LNCAP (cell line): ENCODE measurements around the gene ELP4.

ENCODE experiments used
- CTCF ChIP-seq: fragments of 450-650 bp; IDR thresholded peaks from 2 replicates; pipeline ENCODE4 v1.5.1; 2017; ENCODE audit warnings: mild to moderate bottlenecking

ELP4 gene

DNA sequence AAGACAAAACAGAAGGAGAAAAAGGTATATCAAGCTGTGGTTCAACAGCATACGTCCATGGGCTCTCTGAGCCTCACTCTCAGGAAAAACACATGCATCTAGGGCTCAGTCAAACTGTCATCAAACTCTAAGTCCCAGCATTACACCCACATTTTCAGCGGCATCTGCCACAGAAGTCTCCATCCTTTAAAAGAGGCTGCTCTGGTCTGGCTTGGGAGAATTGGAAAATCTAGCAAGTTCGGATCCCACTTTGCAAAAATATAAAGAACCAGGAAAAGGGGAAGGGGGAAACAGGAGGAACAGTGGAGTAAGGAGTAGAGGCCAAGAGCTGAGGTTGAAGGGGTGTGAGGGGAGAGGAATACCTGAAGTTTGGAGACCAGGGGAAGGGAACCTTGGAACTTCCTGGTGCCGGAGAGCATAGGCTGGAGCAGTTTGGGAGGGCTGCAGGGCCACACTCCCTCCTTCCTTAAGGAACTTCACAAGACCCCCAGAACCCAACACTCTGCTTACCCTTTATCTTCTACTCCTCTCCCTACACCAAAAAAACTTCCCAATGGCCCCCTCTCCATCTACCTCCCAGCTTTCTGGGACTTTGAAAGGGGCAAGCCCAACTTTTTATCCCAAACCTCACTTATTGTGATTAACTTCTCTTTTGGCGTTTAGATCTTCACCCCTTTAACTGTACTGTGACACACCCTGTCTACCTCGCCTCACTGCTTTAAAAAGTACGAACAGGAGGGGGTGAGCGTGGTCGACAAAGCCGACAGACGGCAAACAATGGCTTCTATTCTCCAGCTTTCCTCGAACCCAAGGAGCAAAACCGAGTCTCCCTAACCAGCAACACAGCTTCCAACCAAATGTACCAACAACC lies 297.6 kb downstream of the ELP4 start:
- TF ChIP-seq CTCF, result no peak

DNA sequence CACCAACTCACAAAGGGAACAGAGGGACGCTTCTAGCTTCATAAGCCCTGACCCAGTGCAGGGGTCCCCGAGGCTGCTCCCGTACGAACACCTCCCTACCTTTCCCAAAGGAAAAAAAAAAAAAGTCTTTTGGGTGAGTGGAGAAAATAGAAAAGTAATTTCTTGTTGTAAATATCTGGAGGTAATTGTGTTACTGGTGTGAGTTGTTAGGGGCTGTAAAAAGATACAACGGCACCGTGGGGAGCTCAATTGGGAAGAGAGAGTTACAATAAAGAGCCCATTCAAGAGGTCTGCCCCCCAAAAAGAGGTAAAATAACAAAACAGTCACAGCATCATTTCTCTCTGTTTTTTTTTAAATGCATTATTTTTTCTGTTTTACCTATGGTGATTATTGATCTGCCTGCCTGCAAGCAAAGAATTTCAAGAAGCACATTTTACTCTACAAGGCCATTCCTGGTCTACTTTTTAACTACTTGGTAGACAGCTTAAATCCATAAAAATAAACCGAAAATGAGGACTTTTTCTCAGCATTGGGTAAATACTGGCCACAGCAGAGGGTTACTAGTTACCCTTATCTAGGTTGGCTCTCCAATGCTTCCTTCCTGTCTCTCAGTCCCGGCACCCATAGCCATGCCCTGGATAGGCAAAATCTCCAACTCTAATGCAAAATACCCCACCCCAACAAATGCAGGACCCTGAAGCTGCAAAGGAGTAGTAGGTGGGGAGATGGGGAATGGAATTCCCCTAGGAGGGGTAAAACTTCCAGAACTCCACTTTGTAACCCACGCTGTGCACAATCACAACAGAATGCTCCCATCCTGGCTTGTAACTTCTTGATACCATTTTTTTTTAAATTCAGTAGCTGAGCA lies 298.5 kb downstream of the ELP4 start:
- no peak for TF ChIP-seq CTCF

DNA sequence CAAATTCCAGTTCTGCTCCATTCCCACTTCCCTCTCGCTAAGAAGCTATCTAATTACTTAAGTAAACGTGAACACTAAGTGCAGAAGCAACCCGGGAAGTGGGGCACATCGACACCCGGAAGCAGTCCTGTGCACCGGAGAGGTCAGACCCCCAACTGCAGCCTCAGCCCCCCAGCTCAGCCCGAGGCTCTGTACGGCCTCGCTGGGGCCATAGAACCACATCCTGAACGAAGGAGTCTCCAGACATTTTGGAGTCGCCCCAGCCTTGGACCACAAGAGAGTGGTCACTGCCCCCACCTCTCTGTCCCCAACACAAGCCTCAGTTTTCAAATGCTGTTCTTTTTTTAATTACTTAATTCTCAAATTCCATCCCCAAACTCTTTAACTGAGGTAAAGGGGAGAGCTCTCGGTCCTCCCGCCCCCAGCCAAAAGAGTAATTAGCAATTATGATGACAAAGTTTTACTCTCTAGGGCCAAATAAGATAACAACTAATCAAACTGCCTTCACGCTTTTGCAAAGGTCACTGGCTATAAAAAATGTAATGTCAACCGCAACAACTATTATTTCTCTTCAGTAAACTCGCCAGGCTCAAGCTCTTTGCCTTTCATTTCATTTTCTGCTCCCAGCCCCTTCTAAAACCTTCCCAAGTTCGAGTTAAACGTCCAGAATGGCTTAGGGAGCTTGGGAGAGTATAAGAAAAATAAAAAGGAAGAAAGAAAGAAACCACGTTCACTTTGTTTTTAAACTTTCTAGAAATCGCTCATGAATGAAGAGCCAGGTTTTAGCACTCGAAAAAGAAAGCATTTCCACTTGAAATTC lies 299.4 kb downstream of the ELP4 start:
- TF ChIP-seq CTCF, result no peak

- no peak for TF ChIP-seq CTCF
These were observed 299.9 kb downstream of the ELP4 start for GRCh38 chr11:31809541-31809856.

DNA sequence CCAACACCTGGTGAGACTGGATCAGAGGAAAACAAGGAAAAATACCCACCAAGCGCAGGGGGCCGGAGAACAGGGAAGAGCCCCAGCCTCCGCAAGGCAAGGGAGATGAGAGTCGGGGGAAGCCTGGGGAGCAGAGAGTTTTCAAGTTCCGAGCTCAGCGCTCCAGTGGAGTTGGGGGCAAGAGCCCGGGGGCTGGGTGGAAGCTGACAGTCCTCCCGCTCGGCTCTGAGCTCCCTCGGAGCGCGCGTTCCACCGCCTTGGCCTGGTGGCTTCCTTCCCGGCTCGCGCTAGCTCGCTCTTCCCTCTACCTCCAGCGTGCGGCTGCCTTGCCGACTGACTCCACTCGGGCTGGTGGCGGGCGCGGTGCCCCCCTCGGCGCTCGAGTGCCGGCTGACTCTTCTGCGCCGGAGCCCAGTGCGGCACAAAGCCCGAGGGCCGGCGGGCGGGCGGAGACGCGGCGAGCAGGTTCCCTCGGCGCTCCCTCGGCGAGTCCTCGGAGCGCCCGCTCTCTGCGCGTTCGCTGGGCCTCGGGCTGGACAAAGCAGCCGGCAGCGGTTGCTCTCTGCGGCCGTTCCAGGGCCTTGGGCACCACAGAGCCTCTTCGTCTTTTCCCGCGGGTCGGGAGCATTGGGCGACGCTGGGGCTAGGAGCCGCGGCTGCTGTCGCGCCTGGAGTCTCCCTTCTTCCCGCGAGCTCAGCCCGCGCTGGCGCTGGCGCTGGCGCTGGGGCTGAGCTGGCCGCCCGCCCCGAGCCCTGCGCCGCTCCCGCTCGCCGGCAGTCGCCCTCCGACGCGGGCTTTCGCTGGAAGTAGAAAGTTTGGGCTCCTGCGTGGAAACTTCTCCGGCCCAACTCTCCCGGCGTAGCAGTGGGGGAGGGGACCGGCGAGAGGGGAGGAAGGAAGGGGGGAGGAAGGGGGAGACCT lies 300.6 kb downstream of the ELP4 start:
- no peak for TF ChIP-seq CTCF

DNA sequence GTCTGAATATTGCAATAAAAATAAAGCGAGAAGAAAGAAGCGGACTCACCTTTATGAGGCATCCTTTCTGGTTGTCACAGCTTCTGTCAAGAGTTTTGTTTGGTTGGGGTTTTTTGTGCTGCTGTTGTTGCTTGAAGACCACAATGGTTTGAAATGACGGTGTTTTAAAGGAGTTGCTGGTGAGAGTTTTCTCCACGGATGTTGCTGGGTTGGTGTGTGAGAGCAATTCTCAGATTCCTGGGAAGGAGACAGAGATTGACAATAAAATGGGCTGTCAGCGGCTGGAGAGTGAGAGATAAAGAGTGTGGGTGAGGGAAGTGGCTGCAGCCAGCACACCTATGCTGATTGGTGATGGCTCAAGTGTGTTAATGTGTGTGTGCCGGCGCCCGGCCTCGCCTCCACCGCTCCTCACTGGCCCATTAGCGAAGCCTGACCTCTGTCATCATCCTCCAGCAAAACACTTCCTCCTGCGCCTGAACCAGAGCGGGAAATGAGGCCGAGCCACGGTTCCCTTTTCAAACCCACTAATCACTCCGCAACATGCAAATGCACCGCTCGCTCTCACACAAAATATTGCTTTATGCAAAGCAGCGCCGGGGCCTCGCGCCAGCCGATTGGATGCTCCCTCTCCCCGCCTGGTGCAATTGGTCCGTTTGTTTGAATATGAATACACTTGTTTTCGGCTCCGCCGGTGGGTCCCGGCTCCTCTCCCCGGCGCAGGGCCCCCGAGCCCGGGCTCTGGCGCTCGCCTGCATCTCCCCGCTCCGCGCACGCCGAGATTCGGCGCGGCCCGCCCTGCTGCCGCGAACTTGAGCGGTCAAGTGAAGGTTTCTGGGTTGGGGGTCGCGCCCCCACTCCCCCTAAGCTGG lies 301.4 kb downstream of the ELP4 start, which contains the start of gene PAX6:
Gene PAX6 (minus strand): TSS at position 544 of the 869 bp plus-strand sequence. CDS start 4,911 bp downstream, outside the sequence.
- no peak for TF ChIP-seq CTCF
